ENCODE results near the gene SRSF6.
A peak's percentile ranks its signal among the peaks of the same experiment; 100 is the strongest.
"Not testable (repeated sequence)": the region's sequence is repeated elsewhere in the genome, so short reads cannot be mapped to it uniquely, and the experiment has no call there.

SRSF6 gene

DNA sequence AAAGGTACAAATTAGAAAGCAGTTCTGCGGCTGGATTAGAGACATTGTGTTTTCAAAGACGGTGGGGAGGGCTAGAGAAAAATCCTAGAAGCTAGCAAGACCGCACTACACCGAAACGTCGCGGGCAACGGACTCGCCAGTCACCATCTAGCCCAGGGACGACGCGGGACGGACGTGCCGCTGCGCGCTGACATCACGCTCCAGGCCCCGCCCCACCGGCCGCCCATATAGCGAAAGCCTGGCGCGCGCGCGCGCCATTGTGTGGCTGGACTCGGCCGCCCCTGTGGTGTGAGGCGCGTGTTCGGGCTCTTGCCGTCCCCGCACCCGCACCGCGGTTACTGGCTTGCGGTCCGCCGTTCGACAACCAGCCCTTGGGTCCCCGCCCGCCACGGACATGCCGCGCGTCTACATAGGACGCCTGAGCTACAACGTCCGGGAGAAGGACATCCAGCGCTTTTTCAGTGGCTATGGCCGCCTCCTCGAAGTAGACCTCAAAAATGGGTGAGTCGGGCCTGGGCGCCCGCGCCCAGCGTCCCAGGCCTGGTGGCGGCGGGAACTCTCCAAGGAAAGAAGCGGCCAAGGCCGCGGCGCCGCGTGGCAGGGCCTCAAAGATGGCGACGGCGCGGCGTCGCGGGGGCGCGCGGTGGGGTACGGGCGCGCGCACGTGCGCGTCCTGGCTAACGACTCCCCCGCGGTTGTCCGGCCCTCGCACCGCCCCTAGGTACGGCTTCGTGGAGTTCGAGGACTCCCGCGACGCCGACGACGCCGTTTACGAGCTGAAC, at the start of gene SRSF6:
Gene SRSF6 (plus strand): TSS at position 257 of the 782 bp plus-strand sequence. CDS start 138 bp downstream, at position 395.
- DNase-seq: peak; percentile 96

DNA sequence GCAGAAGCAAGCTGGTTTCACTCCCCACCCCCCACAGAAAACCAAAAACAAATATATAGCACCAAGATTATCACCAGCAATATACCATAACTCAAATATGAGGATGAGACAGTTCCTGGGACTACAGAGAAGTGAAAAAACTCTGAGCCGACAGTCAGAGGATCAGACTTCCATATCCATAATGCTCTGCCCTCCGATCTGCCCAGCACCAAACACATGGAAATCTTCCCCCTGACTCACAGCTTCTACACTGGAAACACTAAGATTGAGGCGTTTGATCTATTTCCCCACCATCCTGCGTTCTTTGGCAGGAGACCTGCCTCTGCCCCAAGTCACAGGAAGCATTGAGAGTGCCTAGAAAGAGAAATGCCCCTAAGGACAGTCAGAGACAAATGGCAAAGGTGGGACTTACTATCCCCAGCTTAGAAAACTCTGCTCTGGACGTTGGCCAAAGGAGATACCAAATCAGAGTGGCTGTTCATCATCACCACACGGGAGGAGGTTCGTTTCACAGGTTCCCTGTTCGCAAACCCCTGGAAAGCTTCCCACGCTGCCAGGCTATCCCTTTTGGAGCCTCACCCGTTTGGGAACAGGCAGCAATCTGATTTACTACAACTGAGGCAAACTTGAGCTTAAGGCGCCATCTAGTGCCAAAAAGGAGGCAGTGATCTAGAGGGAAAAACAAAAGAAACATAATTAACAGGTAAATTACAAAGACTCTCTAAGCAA, 48.7 kb upstream of the SRSF6 start:
- peak; percentile 44 for DNase-seq

DNA sequence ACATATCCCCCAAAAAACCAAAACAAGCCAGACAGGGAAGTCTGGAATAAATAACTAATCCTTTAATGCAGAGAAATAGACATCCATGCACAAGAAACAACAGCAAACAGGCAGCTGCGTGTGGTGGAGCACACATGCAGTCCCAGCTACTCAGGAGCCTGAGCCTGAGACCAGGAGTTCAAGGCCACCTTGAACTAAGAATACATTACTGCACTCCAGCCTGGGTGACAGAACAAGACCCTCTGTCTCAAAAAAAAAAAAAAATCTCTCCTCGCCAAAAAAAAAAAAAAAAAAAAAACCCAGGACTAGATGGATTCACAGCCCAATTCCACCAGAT, 48.2 kb upstream of the SRSF6 start:
- no peak for DNase-seq

DNA sequence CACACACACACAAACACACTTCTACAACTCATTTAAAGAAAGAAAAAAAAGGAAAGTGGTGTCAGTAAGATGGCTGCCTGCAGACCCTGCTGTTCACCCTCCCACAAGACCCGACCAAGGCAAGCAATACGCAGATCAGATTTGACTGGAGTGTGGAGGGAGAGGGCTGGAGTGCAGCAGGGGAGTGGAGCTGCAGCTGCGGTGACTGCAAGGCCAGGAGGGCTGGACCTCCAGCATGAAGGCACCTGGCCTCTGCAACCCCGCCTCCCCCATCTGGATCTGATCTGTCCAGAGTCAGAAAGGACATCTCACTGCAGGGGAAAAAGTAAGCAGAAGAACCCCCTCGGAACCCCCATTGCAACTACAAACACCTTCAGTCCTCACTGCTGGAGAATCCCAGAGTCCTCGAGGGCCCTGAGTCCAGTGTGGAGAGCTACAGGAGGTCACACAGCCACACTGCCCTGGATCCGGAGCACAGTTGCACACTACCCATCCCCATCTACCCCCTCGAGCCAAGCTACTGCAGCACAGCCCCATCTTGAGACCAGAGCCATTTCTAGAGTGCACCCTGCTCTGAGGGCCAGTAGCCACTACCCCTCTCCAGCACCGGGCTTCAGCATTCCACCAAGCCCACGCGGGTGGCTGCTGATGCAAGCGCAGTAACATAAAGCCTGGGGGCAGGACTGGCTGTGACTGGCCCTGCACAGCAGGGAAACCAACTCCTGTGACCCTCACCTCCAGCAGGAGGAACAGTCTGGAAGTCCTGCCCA, 41.9 kb upstream of the SRSF6 start:
- no peak for DNase-seq

DNA sequence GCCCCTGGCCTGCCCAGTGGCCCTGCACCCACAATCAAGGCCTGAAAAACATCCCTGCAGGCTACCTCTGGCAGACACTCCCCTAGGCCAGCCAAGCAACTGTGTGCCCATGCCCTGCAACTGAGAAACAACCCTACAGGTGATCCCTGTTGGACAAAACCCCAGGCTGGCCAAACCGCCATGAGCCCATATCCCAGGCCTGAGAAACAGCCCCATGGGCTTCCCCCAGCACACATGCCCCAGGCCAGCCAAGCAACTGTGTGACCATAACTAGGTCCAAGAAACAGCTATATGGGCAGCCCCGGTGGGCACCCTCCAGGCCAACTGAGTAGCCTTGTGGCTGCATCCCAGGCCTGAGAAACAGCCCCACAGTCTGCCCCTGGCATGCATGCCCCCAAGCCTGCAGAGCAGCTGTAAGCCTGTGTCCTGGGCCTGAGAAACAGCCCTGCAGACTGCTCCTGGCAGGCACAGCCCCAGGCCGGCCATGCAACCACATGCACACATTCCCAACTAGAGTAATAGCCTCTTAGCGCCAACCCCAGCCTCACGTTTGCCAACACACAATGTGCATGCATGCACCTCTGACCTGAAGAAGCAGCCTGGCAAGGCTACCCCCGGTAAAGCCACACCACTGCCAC, 41.0 kb upstream of the SRSF6 start:
- DNase-seq: no peak

DNA sequence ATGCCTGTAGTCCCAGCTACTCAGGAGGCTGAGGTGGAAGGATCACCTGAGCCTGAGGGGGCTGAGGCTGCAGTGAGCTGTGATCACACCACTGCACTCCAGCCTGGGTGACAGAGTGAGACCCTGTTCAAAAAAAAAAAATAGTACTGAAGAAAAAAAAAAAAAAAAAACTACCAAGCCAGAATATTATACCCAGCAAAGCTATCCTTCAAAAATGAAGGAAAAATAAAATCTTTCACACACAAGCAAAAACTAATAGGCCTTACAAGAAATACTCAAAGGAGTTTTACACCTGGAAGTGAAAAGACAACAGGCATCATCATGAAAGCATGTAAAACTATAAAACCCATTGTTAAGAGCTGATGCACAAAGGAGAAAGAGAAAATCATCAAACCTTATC, 37.5 kb upstream of the SRSF6 start:
- no peak for DNase-seq

DNA sequence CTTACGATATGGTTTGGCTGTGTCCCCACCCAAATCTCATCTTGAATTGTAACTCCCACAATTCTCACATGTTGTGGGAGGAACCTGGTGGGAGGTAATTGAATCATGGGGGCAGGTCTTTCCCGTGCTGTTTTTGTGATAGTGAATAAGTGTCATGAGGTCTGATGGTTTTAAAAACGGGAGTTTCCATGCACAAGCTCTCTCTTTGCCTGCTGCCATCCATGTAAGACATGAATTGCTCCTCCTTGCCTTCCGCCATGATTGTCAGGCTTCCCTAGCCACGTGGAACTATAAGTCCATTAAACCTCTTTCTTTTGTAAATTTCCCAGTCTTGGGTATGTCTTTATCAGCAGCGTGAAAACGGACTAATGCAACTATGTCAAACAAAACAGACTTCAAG, 36.8 kb upstream of the SRSF6 start:
- DNase-seq: not testable (repeated sequence)

DNA sequence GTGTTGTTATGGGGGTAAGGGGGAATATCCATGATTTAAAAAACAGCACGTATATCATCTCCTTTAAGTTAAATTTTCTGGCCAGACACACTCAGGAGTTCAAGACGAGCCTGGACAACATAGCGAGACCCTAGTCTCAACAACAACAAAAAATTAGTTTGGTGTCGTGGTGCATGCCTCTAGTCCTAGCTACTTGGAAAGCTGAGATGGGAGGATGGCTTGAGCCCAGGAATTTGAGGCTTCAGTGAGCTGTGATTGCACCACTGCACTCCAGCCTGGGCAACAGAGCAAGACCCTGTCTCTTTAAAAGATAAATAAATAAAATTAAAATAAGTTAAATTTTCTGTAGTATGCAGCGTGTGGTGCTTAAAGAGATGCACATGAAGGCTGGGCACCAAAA, 31.5 kb upstream of the SRSF6 start:
- no peak for DNase-seq

DNA sequence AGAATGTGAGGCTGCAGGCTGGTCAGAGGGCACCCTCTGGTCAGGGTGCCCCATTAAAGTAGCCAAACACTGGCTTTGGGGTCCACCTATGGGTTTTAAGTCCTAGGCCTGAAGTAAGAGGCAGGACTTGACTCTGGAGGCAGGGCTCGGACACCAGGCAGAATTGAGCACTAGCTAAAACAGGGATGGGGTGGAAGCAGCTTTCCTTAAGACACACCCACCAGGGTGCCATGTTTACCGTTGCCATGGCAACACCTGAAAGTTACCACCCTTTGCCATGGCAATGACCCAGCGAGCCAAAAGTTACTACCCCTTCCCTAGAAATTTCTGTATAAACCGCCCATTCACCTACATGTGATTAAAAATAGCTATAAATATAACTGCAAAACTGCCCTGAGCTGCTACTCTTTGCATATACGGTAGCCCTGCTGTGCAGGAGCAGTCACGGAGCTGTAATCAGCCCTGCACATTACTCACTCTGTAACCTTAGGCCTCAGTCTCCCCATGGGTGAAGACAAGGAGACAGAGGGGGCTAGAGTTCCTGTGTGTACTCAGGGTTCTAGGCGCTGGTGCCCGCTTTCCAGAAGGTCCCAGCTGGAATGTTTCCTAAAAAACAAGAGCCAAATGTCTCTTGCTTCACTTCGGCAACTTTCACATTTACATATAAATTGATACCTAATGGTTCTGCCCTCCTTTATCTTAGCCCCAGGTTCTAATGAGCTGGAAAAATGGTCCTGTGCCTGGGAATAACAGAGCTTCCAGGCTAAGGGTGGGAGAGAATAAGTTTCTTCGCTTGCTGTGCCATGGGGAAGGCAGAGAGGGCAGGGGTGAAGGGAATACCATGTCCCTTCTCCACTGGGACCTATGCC, 27.2 kb upstream of the SRSF6 start:
- DNase-seq: no peak

DNA sequence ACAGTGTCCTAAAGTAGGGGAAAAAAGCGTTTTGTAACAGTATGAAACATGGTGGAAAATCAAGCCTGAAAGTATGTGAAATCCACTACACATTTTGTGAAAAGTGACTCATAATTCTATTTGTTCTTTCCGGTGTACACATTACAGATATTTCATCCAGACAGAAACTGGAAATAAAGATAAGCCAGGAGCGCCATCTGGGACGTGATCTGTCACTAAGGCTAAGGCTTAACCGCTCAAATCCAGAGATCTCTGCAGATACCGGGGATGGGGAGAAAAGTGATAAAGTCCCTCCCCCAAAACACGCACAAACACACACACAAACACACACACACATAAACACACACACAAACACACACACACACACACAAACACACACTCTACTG, 26.6 kb upstream of the SRSF6 start:
- DNase-seq: no peak

DNA sequence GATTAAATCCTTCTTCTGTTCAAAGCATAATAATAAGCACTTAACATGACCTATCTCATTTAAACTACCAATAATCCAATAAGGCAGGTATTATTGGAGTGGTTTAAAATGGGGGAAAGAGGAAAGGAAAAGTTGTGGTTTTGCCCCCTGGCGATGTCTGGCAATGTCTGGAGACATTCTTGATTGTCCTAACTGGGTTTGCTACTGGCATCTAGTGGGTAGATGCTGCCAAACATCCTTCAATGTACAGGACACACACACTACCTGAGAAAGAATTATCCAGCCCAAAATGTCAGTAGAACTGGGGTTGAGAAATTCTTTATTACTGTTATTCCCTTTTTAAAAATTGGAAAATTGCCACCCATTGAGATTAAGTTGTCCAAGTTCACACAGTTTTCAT, 25.2 kb upstream of the SRSF6 start:
- DNase-seq: no peak

DNA sequence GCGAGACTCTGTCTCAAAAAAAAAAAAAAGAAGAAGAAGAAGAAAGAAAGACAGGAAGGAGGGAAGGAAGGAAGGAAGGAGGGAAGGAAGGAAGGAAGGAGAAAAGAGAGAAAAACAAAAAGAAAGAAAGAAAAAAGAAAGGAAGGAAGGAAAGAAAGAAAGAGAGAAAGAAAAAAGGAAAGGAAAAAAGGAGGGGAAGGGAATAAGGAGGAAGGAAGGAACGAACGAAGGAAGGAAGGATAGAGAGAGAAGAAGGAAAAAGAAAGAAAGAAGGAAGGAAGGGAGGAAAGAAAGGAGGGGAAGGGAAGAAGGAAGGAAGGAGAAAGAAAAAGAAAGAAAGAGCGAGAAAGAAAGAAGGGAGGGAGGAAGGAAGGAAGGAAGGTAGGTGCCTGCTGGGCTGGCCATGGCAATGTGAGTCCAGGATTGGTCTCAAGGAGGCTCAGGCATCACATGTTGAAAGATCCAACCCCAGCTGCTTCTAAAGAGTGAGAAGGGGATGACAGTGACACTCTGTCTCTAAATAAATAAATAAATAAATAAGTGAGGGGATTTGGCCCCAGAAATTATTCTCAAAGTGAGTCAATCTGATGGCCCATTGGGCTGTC, 24.3 kb upstream of the SRSF6 start:
- no peak for DNase-seq

DNA sequence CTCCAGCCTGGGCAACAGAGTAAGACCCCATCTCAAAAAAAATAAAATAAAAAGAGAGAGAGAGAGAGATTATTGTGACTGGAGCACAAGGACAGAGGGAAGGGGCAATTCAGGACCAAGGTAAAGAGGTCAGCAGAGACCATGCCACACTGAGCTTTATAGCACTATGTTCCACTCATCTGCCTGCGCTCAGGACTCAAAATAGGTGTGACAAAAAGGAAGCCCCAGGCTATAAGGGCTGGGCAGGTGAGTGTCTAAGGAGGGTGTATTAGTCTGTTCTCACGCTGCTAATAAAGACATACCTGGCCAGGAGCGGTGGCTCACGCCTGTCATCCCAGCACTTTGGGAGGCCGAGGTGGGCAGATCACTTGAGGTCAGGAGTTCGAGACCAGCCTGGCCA, 23.1 kb upstream of the SRSF6 start:
- DNase-seq: no peak

DNA sequence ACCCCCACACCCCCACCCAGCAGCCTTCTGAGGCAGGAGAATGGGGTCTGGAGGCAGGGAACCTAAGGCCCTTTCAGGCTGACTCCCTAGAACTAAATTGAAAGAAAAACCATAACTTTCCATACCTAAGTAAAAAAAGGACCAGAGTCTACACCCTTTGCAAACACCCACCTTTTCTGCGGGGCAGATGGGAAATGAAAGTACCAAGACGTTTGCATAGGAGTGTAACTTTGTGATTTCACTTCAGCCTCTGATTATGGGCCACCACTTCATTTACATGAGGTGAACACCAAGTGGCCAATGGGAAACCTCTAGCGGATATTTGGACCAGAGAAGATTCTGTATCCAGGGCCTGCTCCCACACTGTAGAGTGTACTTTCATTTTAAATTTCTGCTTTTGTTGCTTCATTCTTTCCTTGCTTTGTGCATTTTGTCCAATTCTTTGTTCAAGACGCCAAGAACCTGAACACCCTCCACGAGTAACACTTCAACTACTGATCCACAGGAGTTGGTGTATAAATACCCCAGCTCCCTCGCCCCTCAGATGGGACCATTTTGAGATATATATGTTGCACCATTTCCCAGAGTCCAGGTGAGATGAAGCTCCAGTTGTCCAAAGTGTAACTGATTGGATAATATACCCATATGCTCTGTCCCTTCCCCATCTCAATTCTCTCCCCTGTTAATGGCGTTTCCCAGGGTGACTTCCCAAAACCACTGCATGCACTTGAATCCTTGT, 18.9 kb upstream of the SRSF6 start:
- DNase-seq: no peak

DNA sequence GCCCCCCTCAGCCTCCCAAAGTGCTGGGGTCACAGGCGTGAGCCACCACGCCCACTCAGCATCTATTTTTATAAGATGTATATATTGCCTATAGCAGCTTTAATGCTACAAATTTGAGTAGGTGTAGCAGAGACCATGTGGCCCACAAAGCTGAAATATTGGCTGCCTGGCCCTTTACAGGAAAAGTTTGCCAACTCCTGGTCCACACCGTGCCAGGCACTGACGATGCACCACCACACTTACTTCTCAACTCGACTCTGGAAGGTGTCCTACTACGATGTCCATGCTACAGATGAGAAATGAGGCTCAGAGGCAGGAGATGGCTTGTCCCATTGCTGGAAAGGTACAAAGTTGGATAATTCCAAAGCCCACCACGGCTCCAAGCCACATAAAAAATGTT, 17.2 kb upstream of the SRSF6 start:
- DNase-seq: no peak

DNA sequence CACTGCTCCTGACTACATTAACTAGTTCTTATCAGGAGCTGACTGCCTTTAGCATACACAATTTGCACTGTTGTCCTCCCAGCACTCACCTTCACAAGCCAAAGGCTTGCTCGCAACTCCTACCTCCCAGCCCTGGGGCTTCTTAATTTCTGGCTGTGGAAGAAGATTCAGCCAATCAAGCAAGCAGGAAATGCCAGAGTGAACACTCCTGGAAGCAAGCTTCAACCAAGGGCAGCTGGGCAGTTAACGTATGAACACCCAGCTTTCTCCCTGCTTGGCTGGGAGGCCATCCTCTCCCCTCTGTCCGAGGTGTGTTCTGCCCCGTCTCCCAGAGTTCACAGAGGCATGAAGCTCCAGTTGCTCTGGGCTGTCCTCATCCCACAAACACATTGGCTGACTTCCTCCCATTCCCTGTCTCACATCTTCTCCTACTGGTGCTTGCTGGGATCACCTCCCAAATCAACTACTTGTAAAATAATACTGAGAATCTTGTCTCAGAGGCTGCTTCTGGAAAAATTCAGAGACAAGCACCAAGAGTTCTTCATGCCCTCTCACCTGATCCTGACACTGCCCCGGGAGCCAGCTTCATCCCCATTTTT, 15.3 kb upstream of the SRSF6 start:
- DNase-seq: no peak

DNA sequence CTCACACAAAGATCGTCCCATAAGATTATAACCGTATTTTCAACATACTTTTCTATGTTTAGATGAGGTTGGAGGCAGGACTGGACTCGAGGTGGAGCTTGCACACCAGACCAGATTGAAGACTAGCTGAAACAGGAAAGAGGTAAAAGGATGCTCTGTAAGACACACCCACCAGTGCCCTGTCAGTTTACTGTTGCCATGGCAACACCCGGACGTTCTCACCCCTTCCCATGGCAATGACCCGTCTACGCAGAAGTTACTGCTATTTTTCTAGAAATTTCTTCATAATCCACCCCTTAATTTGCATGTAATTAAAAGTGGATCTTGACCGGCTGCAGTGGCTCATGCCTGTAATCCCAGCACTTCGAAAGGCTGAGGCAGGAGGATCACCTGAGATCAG, 13.6 kb upstream of the SRSF6 start:
- no peak for DNase-seq

DNA sequence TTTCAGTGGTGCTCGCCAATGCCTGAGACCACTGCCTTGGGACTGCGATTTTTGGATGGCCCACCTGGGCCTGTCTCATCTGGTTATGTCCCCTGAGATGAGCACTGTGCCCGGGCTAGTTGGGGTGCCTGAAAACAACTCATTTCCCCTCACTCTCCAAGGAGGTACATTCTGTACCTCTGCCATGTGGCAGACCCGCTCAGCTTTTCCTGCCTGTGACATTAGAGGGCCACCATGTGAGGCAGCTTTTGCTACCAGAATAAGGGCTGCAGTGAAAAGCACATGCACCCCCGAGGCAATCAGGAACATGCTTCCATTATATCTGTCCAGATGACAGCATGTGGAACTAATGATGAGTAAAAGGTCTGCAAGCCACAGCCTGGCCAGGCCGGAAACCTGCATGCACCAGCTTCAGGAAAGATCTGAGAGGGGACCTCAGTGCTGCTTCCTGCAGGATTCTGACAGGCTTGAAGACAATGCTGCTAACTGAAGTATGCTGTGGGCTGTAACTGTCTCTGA, 11.3 kb upstream of the SRSF6 start:
- peak; percentile 57 for DNase-seq

DNA sequence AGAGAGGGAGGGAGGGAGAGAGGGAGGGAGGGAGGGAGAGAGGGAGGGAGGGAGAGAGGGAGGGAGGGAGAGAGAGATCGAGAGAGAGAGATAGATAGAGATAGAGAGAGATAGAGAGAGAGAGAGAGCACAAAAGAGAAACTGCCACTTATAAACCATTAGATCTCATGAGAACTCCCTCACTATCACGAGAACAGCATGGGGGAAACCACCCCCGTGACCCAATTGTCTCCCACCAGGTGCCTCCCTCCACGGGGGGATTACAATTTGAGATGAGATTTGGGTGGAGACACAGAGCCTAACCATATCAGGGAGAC, 9.3 kb upstream of the SRSF6 start:
- not testable (repeated sequence) for DNase-seq

DNA sequence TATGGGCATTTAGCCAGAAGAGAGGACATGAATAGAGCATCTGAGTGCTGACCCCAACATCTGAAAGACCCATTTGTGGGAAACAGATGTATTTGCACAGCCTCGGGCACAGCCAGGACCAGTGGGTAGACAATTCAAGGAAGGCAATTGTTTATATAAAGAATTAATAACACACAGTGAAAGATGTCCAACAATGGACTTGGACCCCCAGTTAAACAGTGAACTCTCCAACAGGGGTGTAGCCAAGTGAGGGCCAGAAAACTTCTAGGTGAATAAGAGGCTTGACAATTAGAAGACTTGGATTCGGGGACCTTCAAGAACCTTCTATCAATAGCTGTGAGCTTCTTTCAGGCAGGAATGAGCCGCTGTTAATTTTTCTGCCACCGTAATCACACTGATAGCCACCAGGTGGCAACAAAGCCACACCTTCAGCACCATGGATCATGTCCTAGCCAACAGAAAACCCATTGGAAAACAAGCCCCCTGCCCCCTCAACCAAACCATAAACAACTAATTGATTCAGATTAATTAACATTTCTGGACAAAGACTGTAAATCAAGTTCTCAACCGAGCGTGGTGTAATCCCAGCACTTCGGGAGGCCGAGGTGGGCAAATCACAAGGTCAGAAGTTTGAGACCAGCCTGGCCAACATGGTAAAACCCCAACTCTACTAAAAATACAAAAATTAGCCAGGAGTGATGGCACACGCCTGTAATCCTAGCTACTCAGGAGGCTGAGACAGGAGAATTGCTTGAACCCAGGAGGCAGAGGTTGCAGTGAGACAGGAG, 8.8 kb upstream of the SRSF6 start:
- DNase-seq: peak; percentile 80
